CD4-positive, alpha-beta memory T cell (primary cell): ENCODE data around the gene DNAJC28. TPM values are rescaled to one million over a fixed set of nuclear protein-coding genes. Genes with fewer than 3 reads are reported as not detected.
A peak's percentile ranks its signal among the peaks of the same experiment; 100 is the strongest.
"Not testable (repeated sequence)": the region's sequence is repeated elsewhere in the genome, so short reads cannot be mapped to it uniquely, and the experiment has no call there.

Experiments used
- CTCF ChIA-PET: fragments of 350-600 bp; sonication (Branson Sonifier 250); formaldehyde crosslinking; loops from one replicate; lab custom pipeline; 2021; ENCODE audit warnings: inconsistent platforms; ENCODE audit not compliant: partially characterized antibody; lab: Charles Lee
- POLR2A ChIA-PET: fragments of 350-600 bp; sonication (Branson Sonifier 250); formaldehyde crosslinking; loops from one replicate; lab custom pipeline; 2021; ENCODE audit not compliant: partially characterized antibody; lab: Charles Lee
- DNase-seq, 5 donors: peaks; one replicate each; pipeline versions ENCODE4 v3.0.0 to v3.0.0-alpha.2; 2020 to 2022; ENCODE audit warnings: mixed read lengths in 1 of 5
- H3K27ac ChIP-seq: one replicate; pipeline ENCODE4 v1.7.0; 2013; ENCODE audit warnings: low read depth, low read length
- H3K27me3 ChIP-seq: 2 replicates; pipeline ENCODE4 v1.7.0; 2013; ENCODE audit warnings: mild to moderate bottlenecking, low read length, moderate library complexity; ENCODE audit not compliant: insufficient read depth
- H3K36me3 ChIP-seq: 2 replicates; pipeline ENCODE4 v1.7.0; 2013; ENCODE audit warnings: mild to moderate bottlenecking, low read length, moderate library complexity; ENCODE audit not compliant: insufficient read depth
- H3K4me1 ChIP-seq: 2 replicates; pipeline ENCODE4 v1.7.0; 2013; ENCODE audit warnings: mild to moderate bottlenecking, low read length, moderate library complexity; ENCODE audit not compliant: insufficient read depth
- H3K4me3 ChIP-seq, 2 donors: one replicate each; pipeline ENCODE4 v1.7.0; 2013; ENCODE audit warnings: low read length in 2 of 2, mild to moderate bottlenecking in 1 of 2
- H3K9me3 ChIP-seq, 2 donors: one replicate each; pipeline ENCODE4 v1.7.0; 2013; ENCODE audit warnings: low read length in 2 of 2, control low read depth in 1 of 2; ENCODE audit not compliant: control insufficient read depth in 1 of 2
- H3K27ac Mint-ChIP-seq, 7 donors: one replicate each; pipeline ENCODE4 v1.8.0; 2020 to 2021; ENCODE audit warnings: mixed read lengths in 7 of 7, mild to moderate bottlenecking in 6 of 7, inconsistent platforms in 3 of 7, moderate library complexity in 3 of 7
- H3K27me3 Mint-ChIP-seq, 2 donors: one replicate each; pipeline ENCODE4 v1.8.0; 2020 to 2021; ENCODE audit warnings: mixed read lengths in 2 of 2
- H3K36me3 Mint-ChIP-seq, 2 donors: one replicate each; pipeline ENCODE4 v1.8.0; 2020 to 2021; ENCODE audit warnings: mixed read lengths in 2 of 2, inconsistent platforms in 1 of 2, mild to moderate bottlenecking in 1 of 2
- H3K4me1 Mint-ChIP-seq, 4 donors: one replicate each; pipeline ENCODE4 v1.8.0; 2020 to 2021; ENCODE audit warnings: mixed read lengths in 4 of 4, mild to moderate bottlenecking in 1 of 4
- H3K4me3 Mint-ChIP-seq, 8 donors: one replicate each; pipeline ENCODE4 v1.8.0; 2020 to 2021; ENCODE audit warnings: mixed read lengths in 8 of 8, mild to moderate bottlenecking in 7 of 8, moderate library complexity in 6 of 8, inconsistent platforms in 3 of 8
- H3K9me3 Mint-ChIP-seq, 8 donors: one replicate each; pipeline ENCODE4 v1.8.0; 2020 to 2021; ENCODE audit warnings: mixed read lengths in 8 of 8, mild to moderate bottlenecking in 5 of 8, inconsistent platforms in 3 of 8, moderate library complexity in 1 of 8
- intact Hi-C: fragments of 100-400 bp; cut with micrococcal nuclease; formaldehyde crosslinking; loops from one replicate; pipeline ENCODE4 v1.15.1; 2023
- polyA plus RNA-seq, 2 donors: library from polyadenylated mRNA; unstranded; fragments of 300-500 nt; fragmentation: Illumina TruSeq; gene quantifications; one replicate each; pipeline ENCODE4 v1.2.3, GENCODE V29; 2021
- total RNA-seq, 2 experiments: library from RNA; stranded (reverse); gene quantifications; one replicate each; pipeline ENCODE4 v1.2.3, GENCODE V29; 2021

The DNAJC28 gene
- total and polyA plus RNA-seq, 4 experiments from 2014 or later: 0.56 to 1.6 (median 1.1) TPM

DNA sequence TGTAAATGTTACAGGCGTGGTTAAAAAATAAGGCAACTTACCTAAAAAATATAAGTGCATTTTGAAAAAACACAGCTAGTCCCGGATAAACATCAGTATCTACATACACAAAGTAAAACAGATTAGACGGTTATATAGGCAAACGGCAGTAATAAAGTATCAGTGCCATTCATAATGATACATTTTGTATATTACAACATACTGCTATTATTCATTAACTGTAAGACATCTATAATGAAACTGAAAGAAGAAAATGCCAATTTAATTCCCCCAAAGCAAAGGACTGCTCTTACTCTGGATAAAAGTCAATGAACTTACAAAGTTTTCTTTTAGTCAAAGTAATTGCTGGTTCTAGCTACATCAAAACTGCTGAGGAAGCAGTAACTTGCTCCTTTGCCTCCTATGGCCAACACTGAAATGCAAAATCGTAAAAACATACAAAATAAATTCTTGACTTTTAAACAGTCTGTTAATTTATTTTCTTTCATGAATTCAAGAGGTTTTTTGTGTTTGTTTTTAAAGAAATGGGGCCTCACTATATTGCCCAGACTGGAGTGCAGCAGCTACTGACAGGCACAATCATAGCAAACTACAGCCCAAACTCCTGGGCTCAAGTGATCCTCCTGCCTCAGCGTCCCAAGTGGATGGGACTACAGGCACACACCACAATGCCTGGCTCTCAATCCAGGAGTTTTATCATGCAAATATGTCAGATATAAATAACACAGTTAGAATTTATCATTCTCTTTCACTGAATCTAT, 35.6 kb downstream of the DNAJC28 start:
- H3K27ac Mint-ChIP-seq: no peak overlapping the region
- no peaks in the 10 kb centered on the region for H3K4me1 ChIP-seq
- no peaks in the 10 kb centered on the region for H3K4me1 Mint-ChIP-seq
- H3K9me3 ChIP-seq: no peaks in the 10 kb centered on the region
- no peak overlapping the region for H3K4me3 ChIP-seq
- no peak overlapping the region for H3K27ac ChIP-seq
- no peaks in the 10 kb centered on the region for H3K27me3 Mint-ChIP-seq
- no peaks in the 10 kb centered on the region for H3K9me3 Mint-ChIP-seq
- CTCF ChIA-PET: interaction anchor here (0.6 to 1.2 kb wide), 2 partner anchors 11 to 684 kb away, joined by 3 read pairs; partner anchors contain the start of gene PAXBP1
- POLR2A ChIA-PET: no interaction called here
- no peak for DNase-seq
- intact Hi-C loops: no loop called here
- H3K36me3 Mint-ChIP-seq: peaks cover 31 to 53% of the 10 kb centered on the region in 2 donors
- no peak overlapping the region for H3K4me3 Mint-ChIP-seq
- H3K36me3 ChIP-seq: peaks cover 10% of the 10 kb centered on the region
- H3K27me3 ChIP-seq: no peaks in the 10 kb centered on the region

DNA sequence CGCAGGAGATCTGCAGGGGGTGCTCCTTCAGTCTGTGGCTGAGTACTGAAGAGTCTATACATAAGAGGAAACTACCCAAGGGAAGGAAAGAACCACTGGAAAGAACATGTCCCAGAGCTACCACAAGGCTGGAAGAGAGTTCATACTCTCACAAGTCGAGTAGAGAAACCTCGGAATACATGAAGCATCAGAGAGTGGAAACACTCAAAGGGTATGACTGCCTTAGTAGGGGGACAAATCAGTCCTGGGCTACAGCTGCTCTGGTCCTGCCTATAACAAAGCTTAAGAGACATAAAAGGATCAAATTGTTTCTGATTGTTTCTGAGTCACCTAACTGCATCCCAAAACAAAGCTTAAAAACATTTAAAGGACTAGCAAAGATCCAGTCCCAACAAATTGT, 39.2 kb downstream of the DNAJC28 start:
- Mint-ChIP-seq H3K27me3 (no peaks in the 10 kb centered on the region), H3K27ac (peak overlapping the region in 3 of 7 donors; percentile 8 to 38 (median 19)), H3K9me3 (no peaks in the 10 kb centered on the region), H3K4me1 (no peaks in the 10 kb centered on the region), H3K36me3 (peaks cover 16 to 35% of the 10 kb centered on the region in 2 donors), H3K4me3 (no peak overlapping the region)
- POLR2A ChIA-PET: no interaction called here
- no peaks in the 10 kb centered on the region for H3K36me3 ChIP-seq
- no peak overlapping the region for H3K4me3 ChIP-seq
- intact Hi-C loops: no loop called here
- CTCF ChIA-PET: interaction anchor here (1.0 to 1.8 kb wide), 2 partner anchors 153 to 255 kb away, joined by 3 to 5 read pairs; no protein-coding TSS in a partner anchor
- H3K27ac ChIP-seq: no peak overlapping the region
- H3K9me3 ChIP-seq: no peaks in the 10 kb centered on the region
- DNase-seq: no peak
- H3K27me3 ChIP-seq: no peaks in the 10 kb centered on the region
- H3K4me1 ChIP-seq: no peaks in the 10 kb centered on the region

DNA sequence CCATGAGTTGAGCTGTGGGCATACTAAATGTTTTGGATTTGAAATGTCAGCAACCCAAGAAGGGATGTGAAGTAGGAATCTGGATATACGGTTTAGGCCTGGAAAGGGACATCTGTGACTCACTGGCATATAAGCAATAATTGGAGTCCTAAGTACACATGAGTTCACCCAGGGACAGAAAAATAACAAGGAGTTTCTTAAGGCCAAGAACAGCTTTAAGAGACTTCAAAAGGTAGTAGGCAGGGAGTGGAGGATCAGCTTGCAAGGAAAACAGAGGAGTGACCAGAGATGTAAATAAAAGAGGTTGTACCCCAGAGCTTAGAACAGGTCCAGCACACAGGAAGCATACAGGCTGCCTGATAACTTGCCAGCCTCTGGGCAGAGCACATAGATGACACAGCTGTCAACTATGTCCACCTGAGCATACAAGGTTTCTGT, 39.9 kb downstream of the DNAJC28 start:
- no peaks in the 10 kb centered on the region for H3K4me1 Mint-ChIP-seq
- H3K27ac Mint-ChIP-seq: peak overlapping the region in 2 of 7 donors; percentile 14 to 19
- H3K4me3 Mint-ChIP-seq: no peak overlapping the region
- no peaks in the 10 kb centered on the region for H3K36me3 ChIP-seq
- no peaks in the 10 kb centered on the region for H3K27me3 ChIP-seq
- H3K27ac ChIP-seq: no peak overlapping the region
- ChIA-PET POLR2A (interaction anchor here (1.0 kb wide), 1 partner anchor 28 kb away, joined by 3 read pairs; the partner anchor contains the start of gene TMEM50B), CTCF (interaction anchor here (1.0 to 1.4 kb wide), 2 partner anchors 10 to 154 kb away, joined by 3 to 5 read pairs; no protein-coding TSS in a partner anchor)
- no peak for DNase-seq
- H3K9me3 Mint-ChIP-seq: no peaks in the 10 kb centered on the region
- no peak overlapping the region for H3K4me3 ChIP-seq
- no peaks in the 10 kb centered on the region for H3K27me3 Mint-ChIP-seq
- peaks cover 19 to 34% of the 10 kb centered on the region in 2 donors for H3K36me3 Mint-ChIP-seq
- no peaks in the 10 kb centered on the region for H3K4me1 ChIP-seq
- no peaks in the 10 kb centered on the region for H3K9me3 ChIP-seq
- intact Hi-C loops: no loop called here

- no peak overlapping the region for H3K4me3 ChIP-seq
- no peaks in the 10 kb centered on the region for H3K9me3 ChIP-seq
- Mint-ChIP-seq H3K36me3 (peaks cover 19 to 35% of the 10 kb centered on the region in 2 donors), H3K27me3 (no peaks in the 10 kb centered on the region), H3K27ac (no peak overlapping the region), H3K4me3 (no peak overlapping the region), H3K4me1 (peaks cover 3 to 5% (median 4%) of the 10 kb centered on the region in 4 donors), H3K9me3 (no peaks in the 10 kb centered on the region)
- no peaks in the 10 kb centered on the region for H3K4me1 ChIP-seq
- intact Hi-C loops: loop anchor here (5.0 kb wide), 2 partner anchors 158 to 617 kb away; no protein-coding TSS in a partner anchor
- no peaks in the 10 kb centered on the region for H3K27me3 ChIP-seq
- no peaks in the 10 kb centered on the region for H3K36me3 ChIP-seq
- DNase-seq: no peak
- ChIA-PET POLR2A (interaction anchor here (0.9 kb wide), 1 partner anchor 125 kb away, joined by 3 read pairs; the partner anchor contains the start of gene IFNAR1), CTCF (interaction anchor here (0.8 to 6.5 kb wide), 4 partner anchors 30 to 527 kb away, joined by 3 to 75 read pairs (median 4); partner anchors contain the start of gene TMEM50B)
- no peak overlapping the region for H3K27ac ChIP-seq
These were observed 41.9 kb downstream of the DNAJC28 start for GRCh38 chr21:33449616-33450015.

GRCh38 chr21:33446620-33447019, 44.9 kb downstream of the DNAJC28 start:
- H3K9me3 Mint-ChIP-seq, H3K36me3 ChIP-seq, H3K4me3 Mint-ChIP-seq, H3K27ac ChIP-seq, H3K4me3 ChIP-seq, H3K4me1 Mint-ChIP-seq, H3K27ac Mint-ChIP-seq, H3K9me3 ChIP-seq, H3K27me3 Mint-ChIP-seq, H3K4me1 ChIP-seq, H3K27me3 ChIP-seq, DNase-seq: not testable (repeated sequence)
- intact Hi-C loops: loop anchor here (5.0 kb wide), 2 partner anchors 161 to 614 kb away; no protein-coding TSS in a partner anchor
- ChIA-PET POLR2A (interaction anchor here (0.7 to 4.0 kb wide), 2 partner anchors 15 to 85 kb away, joined by 3 to 26 read pairs; no protein-coding TSS in a partner anchor), CTCF (interaction anchor here (0.6 to 6.5 kb wide), 14 partner anchors 9 to 615 kb away, joined by 3 to 75 read pairs (median 16); no protein-coding TSS in a partner anchor)
- peaks cover 14 to 26% of the 10 kb centered on the region in 2 donors for H3K36me3 Mint-ChIP-seq

DNA sequence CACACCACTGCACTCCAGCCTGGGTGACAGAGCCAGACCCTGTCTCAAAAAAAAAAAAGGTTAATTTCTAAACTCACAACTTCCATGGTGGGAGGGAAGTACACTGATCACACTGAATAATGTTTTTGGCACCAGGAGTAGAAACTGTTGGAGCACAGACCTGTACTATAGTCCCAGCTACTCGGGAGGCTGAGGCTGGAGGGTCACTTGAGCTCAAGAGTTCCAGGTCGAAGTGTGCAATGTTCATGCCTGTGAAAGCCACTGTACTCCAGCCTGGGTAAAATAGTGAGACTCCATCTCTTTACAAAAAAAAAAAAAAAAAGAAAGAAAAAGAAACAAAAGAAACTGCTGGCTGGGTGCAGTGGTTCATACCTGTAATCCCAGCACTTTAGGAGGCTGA, 47.0 kb downstream of the DNAJC28 start:
- ChIA-PET CTCF (interaction anchor here (0.6 to 6.5 kb wide), 42 partner anchors 9 to 1674 kb away, joined by 3 to 75 read pairs (median 4); partner anchors contain the start of gene TMEM50B), POLR2A (interaction anchor here (0.7 to 4.0 kb wide), 8 partner anchors 36 to 246 kb away, joined by 3 to 26 read pairs (median 5); partner anchors contain the start of gene TMEM50B)
- Histone ChIP-seq H3K4me1 (no peaks in the 10 kb centered on the region), H3K9me3 (no peaks in the 10 kb centered on the region), H3K36me3 (no peaks in the 10 kb centered on the region), H3K27me3 (no peaks in the 10 kb centered on the region), H3K4me3 (no peak overlapping the region), H3K27ac (no peak overlapping the region)
- intact Hi-C loops: no loop called here
- Mint-ChIP-seq H3K9me3 (no peaks in the 10 kb centered on the region), H3K4me1 (peaks cover 5 to 9% (median 7%) of the 10 kb centered on the region in 4 donors), H3K27me3 (no peaks in the 10 kb centered on the region), H3K27ac (no peak overlapping the region), H3K4me3 (no peak overlapping the region), H3K36me3 (peaks cover 17 to 25% of the 10 kb centered on the region in 2 donors)
- no peak for DNase-seq

- Histone ChIP-seq H3K27ac (no peak overlapping the region), H3K4me3 (no peak overlapping the region), H3K27me3 (no peaks in the 10 kb centered on the region), H3K4me1 (no peaks in the 10 kb centered on the region), H3K9me3 (no peaks in the 10 kb centered on the region), H3K36me3 (peaks cover 3% of the 10 kb centered on the region)
- no peaks in the 10 kb centered on the region for H3K9me3 Mint-ChIP-seq
- DNase-seq: no peak
- H3K4me1 Mint-ChIP-seq: peaks cover 5 to 9% (median 7%) of the 10 kb centered on the region in 4 donors
- POLR2A ChIA-PET: no interaction called here
- no peaks in the 10 kb centered on the region for H3K27me3 Mint-ChIP-seq
- H3K4me3 Mint-ChIP-seq: no peak overlapping the region
- peaks cover 21 to 25% of the 10 kb centered on the region in 2 donors for H3K36me3 Mint-ChIP-seq
- intact Hi-C loops: no loop called here
- CTCF ChIA-PET: interaction anchor here (1.0 to 3.3 kb wide), 2 partner anchors 7 to 38 kb away, joined by 3 to 24 read pairs; no protein-coding TSS in a partner anchor
- H3K27ac Mint-ChIP-seq: peak overlapping the region in 1 of 7 donors; percentile 25
These were observed 48.3 kb downstream of the DNAJC28 start for GRCh38 chr21:33443194-33443593.
